ENCODE data around the gene ASB15. TPM values are rescaled to one million over a fixed set of nuclear protein-coding genes. Genes with fewer than 3 reads are reported as not detected.

ASB15 gene
- total and polyA plus RNA-seq, 2 donors from 2014 or later: 1.8 TPM; not detected in 1

GRCh38 chr7:123602648-123603047 lies 1.0 kb downstream of the ASB15 start:
- no peak for TF ChIP-seq CTCF (IDR thresholded peaks at IDR 0.05; ENCODE audit: borderline replicate concordance, extremely low read depth, insufficient read depth)
- FAIRE-seq (no peak), DNase-seq (no peak)
- Histone ChIP-seq H3K4me3 (ENCODE audit: low read length in 3 of 3) (no peak overlapping the region), H3K36me3 (ENCODE audit: control insufficient read depth in 2 of 3, insufficient read depth in 3 of 3, low read length in 3 of 3) (no peaks in the 10 kb centered on the region), H3K9ac (ENCODE audit: low read length in 3 of 3) (no peak overlapping the region), H3K27ac (ENCODE audit: low read depth in 2 of 2, low read length in 2 of 2) (no peak overlapping the region), H3K9me3 (ENCODE audit: control insufficient read depth in 2 of 3, insufficient read depth in 1 of 3, low read length in 3 of 3) (no peaks in the 10 kb centered on the region), H3K27me3 (ENCODE audit: control insufficient read depth, insufficient read depth, low read length) (no peaks in the 10 kb centered on the region), H3K4me1 (ENCODE audit: control insufficient read depth in 2 of 3, insufficient read depth in 2 of 3, low read depth in 1 of 3, low read length in 3 of 3) (no peaks in the 10 kb centered on the region)
- intact Hi-C loops (cut with DNase I): no loop called here

GRCh38 chr7:123604739-123605138 lies 3.1 kb downstream of the ASB15 start:
- Histone ChIP-seq H3K9me3 (ENCODE audit: control insufficient read depth in 2 of 3, insufficient read depth in 1 of 3, low read length in 3 of 3) (no peaks in the 10 kb centered on the region), H3K36me3 (ENCODE audit: control insufficient read depth in 2 of 3, insufficient read depth in 3 of 3, low read length in 3 of 3) (no peaks in the 10 kb centered on the region), H3K4me3 (ENCODE audit: low read length in 3 of 3) (no peak overlapping the region), H3K27me3 (ENCODE audit: control insufficient read depth, insufficient read depth, low read length) (no peaks in the 10 kb centered on the region), H3K4me1 (ENCODE audit: control insufficient read depth in 2 of 3, insufficient read depth in 2 of 3, low read depth in 1 of 3, low read length in 3 of 3) (no peaks in the 10 kb centered on the region), H3K27ac (ENCODE audit: low read depth in 2 of 2, low read length in 2 of 2) (no peak overlapping the region), H3K9ac (ENCODE audit: low read length in 3 of 3) (no peak overlapping the region)
- DNase-seq (no peak), FAIRE-seq (no peak)
- intact Hi-C loops (cut with DNase I): no loop called here
- TF ChIP-seq CTCF (IDR thresholded peaks at IDR 0.05; ENCODE audit: borderline replicate concordance, extremely low read depth, insufficient read depth): no peak

- Histone ChIP-seq H3K4me1 (ENCODE audit: control insufficient read depth in 2 of 3, insufficient read depth in 2 of 3, low read depth in 1 of 3, low read length in 3 of 3) (no peaks in the 10 kb centered on the region), H3K27ac (ENCODE audit: low read depth in 2 of 2, low read length in 2 of 2) (no peak overlapping the region), H3K27me3 (ENCODE audit: control insufficient read depth, insufficient read depth, low read length) (no peaks in the 10 kb centered on the region), H3K9ac (ENCODE audit: low read length in 3 of 3) (no peak overlapping the region), H3K36me3 (ENCODE audit: control insufficient read depth in 2 of 3, insufficient read depth in 3 of 3, low read length in 3 of 3) (no peaks in the 10 kb centered on the region), H3K4me3 (ENCODE audit: low read length in 3 of 3) (no peak overlapping the region), H3K9me3 (ENCODE audit: control insufficient read depth in 2 of 3, insufficient read depth in 1 of 3, low read length in 3 of 3) (no peaks in the 10 kb centered on the region)
- intact Hi-C loops (cut with DNase I): no loop called here
- no peak for DNase-seq
- no peak for FAIRE-seq
- no peak for TF ChIP-seq CTCF (IDR thresholded peaks at IDR 0.05; ENCODE audit: borderline replicate concordance, extremely low read depth, insufficient read depth)
Measured at GRCh38 chr7:123607423-123607975, 5.9 kb downstream of the ASB15 start.

Data from kidney (tissue), 14 donors.